K562 (cell line): ENCODE data around the gene TSPAN13. TPM values are rescaled to one million over a fixed set of nuclear protein-coding genes. Genes with fewer than 3 reads are reported as not detected.

Experiments
- ATAC-seq: fragments of 200-7000 bp; cut with Tn5 transposase; 3 replicates; pipeline ENCODE4 v1.9.1; 2020; ENCODE audit warnings: moderate library complexity
- BruUV-seq: library from RNA; stranded (reverse); fragments of 400-500 nt; replicated peaks from 2 replicates; lab custom pipeline; 2021; lab: Mats Ljungman, UMichigan
- CTCF ChIA-PET: fragments of 300-600 bp; formaldehyde crosslinking; extraction: SDS; loops from one replicate; lab custom pipeline; 2021; ENCODE audit warnings: low intra/inter-chr PET ratio; lab: Yijun Ruan, JAX
- POLR2A ChIA-PET: fragments of 300-600, 350-650 bp; sonication (Branson Sonifier 250); formaldehyde crosslinking; extraction: SDS; loops from one replicate; lab custom pipeline; 2021; ENCODE audit warnings: antibody characterized with exemption, inconsistent platforms; lab: Yijun Ruan, JAX
- DNase-seq, 4 experiments: peaks; one replicate each; pipeline versions ENCODE4 v3.0.0 to v3.0.0-alpha.2; 2011 to 2018; ENCODE audit warnings: low spot score in 3 of 4, mixed read lengths in 3 of 4; ENCODE audit errors: extremely low read depth in 1 of 4
- FAIRE-seq: peaks from 2 replicates; lab custom pipeline; 2011; peaks lifted over from hg19 to GRCh38; lab: Jason Lieb, UNC
- H2AFZ ChIP-seq: 2 replicates; pipeline ENCODE4 v1.6.0; 2011; ENCODE audit warnings: low read depth, low read length, control low read depth, inconsistent platforms
- H3K27ac ChIP-seq: fragments of 200-600 bp; 3 replicates; pipeline ENCODE4 v1.8.0; 2011; ENCODE audit warnings: low read depth, mild to moderate bottlenecking, control low read depth, inconsistent platforms, low read length, moderate library complexity, mixed read lengths; ENCODE audit errors: extremely low read depth
- H3K27me3 ChIP-seq, 2 experiments: fragments of 300-600 bp in 1 of 2; 2 replicates in 1 of 2; 3 replicates in 1 of 2; pipeline versions ENCODE4 v1.6.0 to v1.8.0; 2011; ENCODE audit warnings: inconsistent platforms in 2 of 2, low read length in 2 of 2, mild to moderate bottlenecking in 1 of 2, mixed read lengths in 1 of 2, moderate library complexity in 1 of 2; ENCODE audit not compliant: control insufficient read depth in 2 of 2, insufficient read depth in 2 of 2
- H3K36me3 ChIP-seq: fragments of 300-600 bp; 3 replicates; pipeline ENCODE4 v1.8.0; 2011; ENCODE audit warnings: mild to moderate bottlenecking, low read length, inconsistent platforms; ENCODE audit not compliant: control insufficient read depth, insufficient read depth
- H3K4me1 ChIP-seq, 2 experiments: fragments of 200-600 bp in 1 of 2; replicated peaks in 1 of 2; 2 replicates in 1 of 2; 3 replicates in 1 of 2; pipeline versions ENCODE4 v1.5.1 to v1.8.0; 2011; ENCODE audit warnings: inconsistent platforms in 2 of 2, low read length in 2 of 2, mild to moderate bottlenecking in 1 of 2, mixed read lengths in 1 of 2, moderate library complexity in 1 of 2; ENCODE audit not compliant: control insufficient read depth in 2 of 2, insufficient read depth in 2 of 2
- H3K4me2 ChIP-seq: 2 replicates; pipeline ENCODE4 v1.6.1; 2011; ENCODE audit warnings: low read length, control low read depth, inconsistent platforms, mixed read lengths; ENCODE audit not compliant: insufficient read depth
- H3K4me3 ChIP-seq: fragments of 200-600 bp; sonication (generic), shearing (Covaris generic); 2 replicates; pipeline ENCODE4 v1.5.1; 2016; ENCODE audit warnings: control low read depth, inconsistent platforms
- H3K79me2 ChIP-seq: fragments of 200-600 bp; 3 replicates; pipeline ENCODE4 v1.8.0; 2011; ENCODE audit warnings: low read length, inconsistent platforms; ENCODE audit not compliant: control insufficient read depth, insufficient read depth
- H3K9ac ChIP-seq, 2 experiments: 2 replicates each; pipeline versions ENCODE4 v1.6.0 to v1.6.1; 2011; ENCODE audit warnings: low read depth in 2 of 2, low read length in 2 of 2, control low read depth in 1 of 2, inconsistent platforms in 1 of 2, mild to moderate bottlenecking in 1 of 2, mixed read lengths in 1 of 2; ENCODE audit not compliant: insufficient read depth in 1 of 2
- H3K9me1 ChIP-seq: one replicate; pipeline ENCODE4 v1.6.0; 2011; ENCODE audit warnings: inconsistent platforms, mild to moderate bottlenecking, low read length, moderate library complexity; ENCODE audit not compliant: control insufficient read depth, insufficient read depth
- H3K9me3 ChIP-seq: replicated peaks from 2 replicates; pipeline ENCODE4 v1.5.1; 2011; ENCODE audit warnings: low read depth, low read length, inconsistent platforms; ENCODE audit not compliant: control insufficient read depth, insufficient read depth
- H4K20me1 ChIP-seq: replicated peaks from 2 replicates; pipeline ENCODE4 v1.6.1; 2011; ENCODE audit warnings: low read length, inconsistent platforms, mixed read lengths; ENCODE audit not compliant: control insufficient read depth, insufficient read depth
- C11orf30 ChIP-seq: fragments of 450-650 bp; IDR thresholded peaks from 2 replicates; pipeline ENCODE4 v1.6.1; 2016; ENCODE audit warnings: low read depth, mild to moderate bottlenecking
- CCNT2 ChIP-seq: IDR thresholded peaks from 2 replicates; pipeline ENCODE4 v1.6.1; 2011; ENCODE audit warnings: borderline replicate concordance, low read depth, mild to moderate bottlenecking, moderate library complexity, mixed read lengths, low read length; ENCODE audit not compliant: insufficient read length; ENCODE audit errors: extremely low read depth
- CTCF ChIP-seq, 3 experiments: IDR thresholded peaks in 2 of 3; conservative IDR thresholded peaks in 1 of 3; 2 replicates each; pipeline ENCODE4 v1.5.1; 2011 to 2012; ENCODE audit warnings: low read length in 3 of 3, mild to moderate bottlenecking in 3 of 3, control low read depth in 2 of 3, improper control_type of control experiment in 1 of 3, inconsistent platforms in 1 of 3, low read depth in 1 of 3, mixed read lengths in 1 of 3, moderate library complexity in 1 of 3; ENCODE audit not compliant: insufficient read depth in 2 of 3
- EWSR1 ChIP-seq: fragments of 450-650 bp; IDR thresholded peaks from 2 replicates; pipeline ENCODE4 v1.6.1; 2018; ENCODE audit warnings: borderline replicate concordance, mild to moderate bottlenecking, low read depth, moderate library complexity; ENCODE audit not compliant: partially characterized antibody
- MEIS2 ChIP-seq: fragments of 450-650 bp; IDR thresholded peaks from 2 replicates; pipeline ENCODE4 v1.6.1; 2014; ENCODE audit warnings: mild to moderate bottlenecking; ENCODE audit not compliant: partially characterized antibody
- NFIC ChIP-seq: fragments of 450-650 bp; IDR thresholded peaks from 2 replicates; pipeline ENCODE4 v1.6.1; 2017; ENCODE audit warnings: mild to moderate bottlenecking, inconsistent platforms
- RAD21 ChIP-seq, 2 experiments: fragments of 250-450 bp in 1 of 2; fragments of 450-650 bp in 1 of 2; sonication (Bioruptor Pico) in 1 of 2; formaldehyde crosslinking in 1 of 2; IDR thresholded peaks in 1 of 2; conservative IDR thresholded peaks in 1 of 2; 2 replicates each; pipeline versions ENCODE4 v1.4.0 to v1.8.0; 2020 to 2022; ENCODE audit warnings: mild to moderate bottlenecking in 2 of 2, moderate library complexity in 1 of 2
- TAF7 ChIP-seq: fragments of 450-650 bp; IDR thresholded peaks from 2 replicates; pipeline ENCODE4 v1.6.1; 2016; ENCODE audit warnings: missing genetic modification characterization, missing compliant biosample characterization
- ZNF121 ChIP-seq: sonication (generic); formaldehyde crosslinking; conservative IDR thresholded peaks from 2 replicates; pipeline ENCODE4 v1.8.0; 2022; ENCODE audit warnings: missing genetic modification reagents
- ZNF699 ChIP-seq: fragments of 250-450 bp; sonication (Bioruptor Pico); IDR thresholded peaks from 2 replicates; pipeline ENCODE4 v1.8.0; 2021; ENCODE audit warnings: mild to moderate bottlenecking, moderate library complexity; ENCODE audit not compliant: insufficient replicate concordance
- in situ Hi-C: fragments of 300-500 bp; cut with MboI; formaldehyde crosslinking; loops from 4 replicates; pipeline ENCODE4 v1.15.0; 2018; ENCODE audit warnings: inconsistent platforms, mixed read lengths
- intact Hi-C: fragments of 100-400 bp; cut with micrococcal nuclease; formaldehyde crosslinking; loops from 2 replicates; pipeline ENCODE4 v1.14.2; 2022
- polyA plus RNA-seq, 8 experiments: library from polyadenylated mRNA; depleted of rRNA in 4 of 8; stranded (reverse) in 5 of 8; unstranded in 3 of 8; fragments of >200 nt; fragmentation: Nextera tagmentation in 2 of 8; fragmentation: Illumina TruSeq in 1 of 8; extraction: Ambion mirVana in 2 of 8; extraction: Trizol in 1 of 8; gene quantifications; 2 replicates each; pipeline versions ENCODE4 v1.2.1 to v1.2.3, GENCODE V29; 2011 to 2014; ENCODE audit warnings: inconsistent platforms in 1 of 8, missing spikeins in 1 of 8
- total RNA-seq, 7 experiments: library from RNA; depleted of rRNA in 6 of 7; stranded (reverse); fragments of >200 nt in 6 of 7; fragmentation: Illumina TruSeq in 2 of 7; extraction: Trizol in 2 of 7; gene quantifications; 2 replicates each; pipeline versions ENCODE4 v1.2.1 to v1.2.3, GENCODE V29; 2011 to 2021; ENCODE audit warnings: low replicate concordance in 1 of 7
- TF ChIP-seq, protein P1 (sequence below), 2 experiments: fragments of 450-650 bp; formaldehyde crosslinking in 1 of 2; IDR thresholded peaks; 2 replicates each; pipeline versions ENCODE4 v1.4.0 to v1.6.1; 2014 to 2020; ENCODE audit warnings: mild to moderate bottlenecking in 2 of 2, borderline replicate concordance in 1 of 2, low read depth in 1 of 2

The TSPAN13 gene
- total and polyA plus RNA-seq, 9 of the 15 experiments (the other 6 are each of a cell fraction or from before 2014, with no cell fraction given), result 7.8 to 46.3 (median 20.0) TPM

DNA sequence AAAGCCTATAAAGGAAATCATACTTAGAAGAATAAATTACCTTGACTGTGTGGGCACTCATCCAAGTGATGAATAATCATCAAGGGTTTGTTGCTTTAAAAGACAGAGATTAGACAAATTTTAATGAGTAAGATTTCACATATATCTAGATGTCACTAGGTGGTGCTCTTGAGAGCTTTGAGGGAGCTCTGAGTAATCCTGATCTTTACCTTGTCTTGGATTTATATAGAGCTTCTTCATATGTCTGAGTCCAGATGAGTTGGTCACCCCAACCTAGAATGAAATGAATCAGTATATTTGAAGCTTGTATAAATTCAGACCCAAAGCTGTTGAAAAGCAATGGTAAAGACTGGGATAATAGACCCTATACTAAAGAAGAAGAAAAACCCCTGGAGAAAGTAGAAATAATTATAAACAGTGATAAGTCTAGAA is 47.6 kb downstream of the TSPAN13 start:
- no TSS peak for BruUV-seq
- H4K20me1 ChIP-seq, result no peaks in the 10 kb centered on the region
- H3K36me3 ChIP-seq, result no peaks in the 10 kb centered on the region
- no peak overlapping the region for H3K27ac ChIP-seq
- in situ Hi-C loops (no loop called here), intact Hi-C loops (loop anchor here (1.0 to 5.0 kb wide), 2 partner anchors 104 to 117 kb away; no protein-coding TSS in a partner anchor)
- POLR2A ChIA-PET, result interaction anchor here (0.9 kb wide), 2 partner anchors 12 to 14 kb away, joined by 3 to 4 read pairs; no protein-coding TSS in a partner anchor
- no peak overlapping the region for H3K9ac ChIP-seq
- no peak overlapping the region for H3K4me3 ChIP-seq
- H3K27me3 ChIP-seq, result peaks cover 0 to 8% of the 10 kb centered on the region in 2 experiments; a peak in 3 of 5 replicates
- DNase-seq (peak; percentile 15 to 66 (median 38)), ATAC-seq (peak; percentile 88), FAIRE-seq (peak; percentile 19)
- peaks cover 0 to 3% of the 10 kb centered on the region in 2 experiments; a peak in 1 of 5 replicates for H3K4me1 ChIP-seq
- H3K4me2 ChIP-seq, result no peak overlapping the region
- CTCF ChIA-PET, result interaction anchor here (0.7 kb wide), 1 partner anchor 117 kb away, joined by 4 read pairs; no protein-coding TSS in a partner anchor
- no peaks in the 10 kb centered on the region for H3K9me3 ChIP-seq
- no peaks in the 10 kb centered on the region for H3K9me1 ChIP-seq
- no peak overlapping the region for H2AFZ ChIP-seq
- H3K79me2 ChIP-seq, result no peaks in the 10 kb centered on the region
- TF ChIP-seq RAD21 (CRISPR knock-in tag; conservative IDR thresholded peaks at IDR 0.05 in 1 of 2, IDR thresholded peaks at IDR 0.05 in 1 of 2), result peak; percentile 59 to 69
- TF ChIP-seq CTCF (IDR thresholded peaks at IDR 0.05 in 2 of 3, conservative IDR thresholded peaks at IDR 0.05 in 1 of 3; ENCODE audit: insufficient read depth in 2 of 3, low read depth in 1 of 3, low read length in 3 of 3), result peak in 2 of 3 experiments; percentile 39 to 66; a peak in 4 of 6 replicates
- 0 out of 2 replicates have a peak, but pooled peaks have one; percentile 37 for TF ChIP-seq NFIC
- no peak for TF ChIP-seq ZNF121 (CRISPR knock-in tag)
- TF ChIP-seq EWSR1, result no peak
- TF ChIP-seq ZNF699 (CRISPR knock-in tag), result no peak
- TF ChIP-seq CCNT2, result no peak
- TF ChIP-seq, protein P1, sequence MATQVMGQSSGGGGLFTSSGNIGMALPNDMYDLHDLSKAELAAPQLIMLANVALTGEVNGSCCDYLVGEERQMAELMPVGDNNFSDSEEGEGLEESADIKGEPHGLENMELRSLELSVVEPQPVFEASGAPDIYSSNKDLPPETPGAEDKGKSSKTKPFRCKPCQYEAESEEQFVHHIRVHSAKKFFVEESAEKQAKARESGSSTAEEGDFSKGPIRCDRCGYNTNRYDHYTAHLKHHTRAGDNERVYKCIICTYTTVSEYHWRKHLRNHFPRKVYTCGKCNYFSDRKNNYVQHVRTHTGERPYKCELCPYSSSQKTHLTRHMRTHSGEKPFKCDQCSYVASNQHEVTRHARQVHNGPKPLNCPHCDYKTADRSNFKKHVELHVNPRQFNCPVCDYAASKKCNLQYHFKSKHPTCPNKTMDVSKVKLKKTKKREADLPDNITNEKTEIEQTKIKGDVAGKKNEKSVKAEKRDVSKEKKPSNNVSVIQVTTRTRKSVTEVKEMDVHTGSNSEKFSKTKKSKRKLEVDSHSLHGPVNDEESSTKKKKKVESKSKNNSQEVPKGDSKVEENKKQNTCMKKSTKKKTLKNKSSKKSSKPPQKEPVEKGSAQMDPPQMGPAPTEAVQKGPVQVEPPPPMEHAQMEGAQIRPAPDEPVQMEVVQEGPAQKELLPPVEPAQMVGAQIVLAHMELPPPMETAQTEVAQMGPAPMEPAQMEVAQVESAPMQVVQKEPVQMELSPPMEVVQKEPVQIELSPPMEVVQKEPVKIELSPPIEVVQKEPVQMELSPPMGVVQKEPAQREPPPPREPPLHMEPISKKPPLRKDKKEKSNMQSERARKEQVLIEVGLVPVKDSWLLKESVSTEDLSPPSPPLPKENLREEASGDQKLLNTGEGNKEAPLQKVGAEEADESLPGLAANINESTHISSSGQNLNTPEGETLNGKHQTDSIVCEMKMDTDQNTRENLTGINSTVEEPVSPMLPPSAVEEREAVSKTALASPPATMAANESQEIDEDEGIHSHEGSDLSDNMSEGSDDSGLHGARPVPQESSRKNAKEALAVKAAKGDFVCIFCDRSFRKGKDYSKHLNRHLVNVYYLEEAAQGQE (IDR thresholded peaks at IDR 0.05; ENCODE audit: borderline replicate concordance), result peak; percentile 39; the same call in 1 of the 2 replicates
- TF ChIP-seq, protein P1 (CRISPR knock-in tag; IDR thresholded peaks at IDR 0.05; ENCODE audit: low read depth), result no peak
- no peak for TF ChIP-seq C11orf30
- no peak for TF ChIP-seq TAF7
- TF ChIP-seq MEIS2, result peak; percentile 25
